Pons (tissue), 1 donor: ENCODE data around the gene HOXA11.

Experiments used
- DNase-seq: peaks from one replicate; pipeline ENCODE4 v3.0.0-alpha.2; 2016; ENCODE audit warnings: low spot score

Gene HOXA11

GRCh38 chr7:27180431-27181420, 4.3 kb downstream of the HOXA11 start:
- DNase-seq: no peak

DNA sequence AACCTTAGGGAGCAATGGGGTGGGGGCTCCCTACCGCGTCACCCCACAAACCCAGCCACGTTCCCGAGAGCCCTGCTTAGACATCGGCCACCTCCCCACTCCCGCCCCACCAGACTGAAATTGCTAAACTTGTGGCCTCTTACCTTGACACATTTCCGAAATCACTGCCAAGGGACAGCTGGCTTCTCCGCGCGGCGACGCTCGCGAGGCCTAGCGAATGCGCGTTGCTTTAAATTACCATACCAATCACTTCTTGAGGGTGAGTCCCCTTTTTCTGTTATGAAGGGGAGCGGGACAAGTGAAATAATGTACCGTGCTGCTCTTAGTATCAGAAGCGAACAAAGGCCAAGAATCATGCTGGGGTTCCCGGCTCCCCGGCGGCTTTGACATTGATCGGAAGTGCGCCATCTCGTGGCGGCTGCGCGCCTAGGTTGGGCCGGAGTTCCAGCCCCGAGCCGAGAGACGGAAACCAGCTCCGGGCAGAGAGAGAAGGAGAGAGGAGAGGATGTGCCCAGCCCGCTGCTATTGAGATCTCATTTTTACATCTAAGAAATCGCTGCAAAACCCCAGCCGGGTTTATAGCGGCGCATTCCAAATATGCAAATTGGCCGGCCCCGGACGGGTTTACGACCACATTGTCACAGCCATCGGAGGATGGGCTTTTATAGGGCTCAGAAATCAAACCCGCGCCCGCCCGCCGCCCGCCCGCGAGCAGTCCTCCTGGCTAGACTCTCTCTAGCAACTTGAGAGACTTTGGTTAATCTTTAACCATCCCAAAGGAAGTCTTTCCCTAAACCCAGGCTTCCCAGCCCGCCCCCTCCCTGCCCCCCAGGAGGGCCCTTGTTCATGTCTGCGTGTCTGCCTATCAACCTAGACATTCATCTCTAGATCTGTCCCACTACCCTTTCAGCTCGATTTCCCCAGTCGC, 5.3 kb downstream of the HOXA11 start:
- DNase-seq: no peak

DNA sequence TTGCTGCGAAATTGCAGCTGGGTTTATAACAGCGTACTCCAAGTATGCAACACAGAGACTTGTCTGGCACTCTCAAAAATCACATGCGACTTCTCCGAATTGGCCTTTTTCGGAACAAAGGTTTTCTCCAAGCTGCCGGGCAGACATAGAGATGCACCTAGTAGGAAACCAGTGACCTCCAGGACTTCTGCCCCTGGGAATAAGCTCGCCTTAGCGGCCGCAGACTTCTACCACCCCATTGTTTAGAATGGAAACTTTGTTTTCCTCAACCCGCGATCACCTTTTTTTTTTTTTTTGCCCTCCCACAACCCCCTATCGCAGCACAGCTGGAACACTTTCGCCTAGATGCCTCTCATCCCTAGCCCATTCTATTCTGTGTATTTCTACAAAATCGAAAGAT, 6.0 kb downstream of the HOXA11 start:
- no peak for DNase-seq

DNA sequence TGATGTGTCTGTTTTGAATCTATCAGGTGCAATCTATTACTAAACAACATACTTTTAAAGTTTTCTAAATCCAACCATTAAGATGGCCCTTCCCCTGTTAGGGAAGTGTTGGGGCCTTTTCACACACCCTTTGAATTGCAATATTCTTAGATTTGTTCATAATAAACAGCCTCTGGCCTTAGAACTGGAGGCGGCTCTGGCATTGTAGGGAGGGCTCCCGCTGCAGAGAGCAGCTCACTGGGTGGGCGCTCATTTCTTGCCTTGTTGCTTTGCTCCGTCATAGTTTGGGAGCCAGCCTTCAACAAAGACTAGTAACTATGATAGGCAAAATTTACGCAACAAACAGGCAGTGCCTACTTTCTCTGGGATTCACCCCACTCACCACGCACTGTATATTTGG, 6.7 kb downstream of the HOXA11 start:
- DNase-seq: no peak

GRCh38 chr7:27177795-27178320, 7.2 kb downstream of the HOXA11 start:
- no peak for DNase-seq

DNA sequence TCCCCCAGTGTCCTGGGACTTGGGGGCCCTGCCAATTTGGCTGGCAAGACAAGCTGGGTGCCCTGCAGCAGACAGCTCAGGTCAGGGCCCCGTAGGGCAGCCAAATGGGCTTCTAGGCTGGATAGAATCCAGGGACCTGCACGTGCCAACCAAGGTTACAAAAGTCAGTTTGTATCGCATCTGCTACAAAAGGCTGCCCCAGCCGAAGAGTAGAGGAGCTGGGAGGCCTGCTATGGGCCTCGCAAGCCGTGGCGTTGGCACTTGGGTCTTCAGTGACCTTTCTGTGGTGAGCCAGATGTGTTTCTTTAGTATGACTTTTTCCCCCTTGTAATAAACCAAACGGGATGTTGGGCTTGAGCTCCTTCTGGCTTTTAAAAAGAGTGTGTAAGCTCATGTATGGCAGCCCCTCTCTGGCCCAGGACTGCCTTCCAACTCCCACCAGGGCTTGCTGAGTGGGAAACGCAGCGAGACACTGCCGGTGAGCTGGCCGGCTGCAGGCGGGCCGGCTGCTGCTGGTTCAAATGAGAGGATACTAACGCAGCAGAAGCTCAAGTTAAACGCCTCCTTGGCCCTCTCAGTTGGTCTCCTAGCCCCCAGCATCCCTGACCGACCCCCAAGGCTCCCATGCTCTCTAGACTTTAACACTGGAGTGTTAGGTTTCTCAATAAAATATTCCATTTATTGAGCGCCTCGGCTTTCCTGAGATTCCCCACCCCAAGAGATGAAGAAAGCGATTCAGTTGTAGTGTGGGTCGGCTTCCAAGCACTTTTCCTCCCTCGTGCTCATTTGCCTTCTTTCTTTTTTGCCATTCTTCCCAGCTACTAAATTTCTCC, 7.9 kb downstream of the HOXA11 start:
- no peak for DNase-seq

DNA sequence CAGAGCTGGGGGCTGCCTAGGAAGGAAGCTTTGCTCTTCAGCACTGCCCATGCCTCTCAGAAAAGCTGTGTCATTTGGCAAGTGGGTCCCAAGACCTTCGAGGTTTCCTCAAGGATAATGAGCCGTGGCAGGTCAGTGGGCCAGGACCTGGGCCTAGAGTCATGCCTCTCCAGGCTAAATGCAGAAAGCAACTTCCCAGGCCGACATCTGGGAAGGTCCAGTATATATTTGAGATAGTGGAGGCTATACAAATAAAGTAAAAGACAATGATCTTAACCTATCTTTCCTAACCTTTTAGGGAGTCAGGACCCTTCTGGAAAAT, 8.5 kb downstream of the HOXA11 start:
- no peak for DNase-seq

- no peak for DNase-seq
Observed at GRCh38 chr7:27175626-27176523, 9.2 kb downstream of the HOXA11 start.

DNA sequence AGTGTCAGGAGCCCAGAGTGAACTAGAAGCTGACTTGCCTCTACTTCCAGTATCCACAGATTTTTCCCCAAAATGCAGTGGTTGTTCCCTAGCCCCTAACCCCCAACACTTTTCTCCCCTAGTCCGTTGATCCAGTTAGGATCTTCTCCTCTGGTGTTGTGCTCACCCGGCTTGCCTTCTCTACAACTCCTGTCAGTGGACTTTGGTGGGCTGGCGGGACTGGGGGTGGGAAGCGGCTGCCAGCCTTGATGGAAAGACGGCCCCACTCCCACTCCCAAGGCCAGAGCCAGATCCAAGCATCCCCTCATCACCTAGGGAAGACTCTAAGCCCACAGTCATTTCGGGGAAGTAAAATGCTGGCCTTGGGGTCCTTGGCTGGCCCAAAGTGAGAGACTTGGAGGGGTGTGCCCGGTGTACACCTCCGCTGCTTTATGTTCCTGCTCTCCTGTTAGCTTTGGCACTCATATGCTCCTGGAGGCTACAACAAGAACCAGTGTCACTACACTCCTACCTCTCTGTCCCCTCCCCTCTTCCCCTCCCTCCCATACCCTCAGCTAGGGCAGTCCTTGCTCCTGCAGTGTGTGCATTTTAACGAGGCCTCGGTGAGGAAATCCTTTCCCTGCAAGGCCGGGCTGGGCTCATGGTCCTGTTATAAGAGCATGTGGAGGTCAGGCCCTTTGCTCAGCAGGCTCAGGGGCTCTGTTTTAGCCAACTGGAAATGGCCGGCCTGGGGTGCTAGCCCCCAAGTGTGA, 10.0 kb downstream of the HOXA11 start:
- no peak for DNase-seq

- DNase-seq: no peak
Observed at GRCh38 chr7:27173956-27174873, 10.8 kb downstream of the HOXA11 start, which contains the start of gene HOXA10. Gene HOXA10 (minus strand): TSS chr7:27174320. CDS start chr7:27174306, 14 bp downstream.

GRCh38 chr7:27173511-27173955, 11.5 kb downstream of the HOXA11 start:
- DNase-seq: no peak

DNA sequence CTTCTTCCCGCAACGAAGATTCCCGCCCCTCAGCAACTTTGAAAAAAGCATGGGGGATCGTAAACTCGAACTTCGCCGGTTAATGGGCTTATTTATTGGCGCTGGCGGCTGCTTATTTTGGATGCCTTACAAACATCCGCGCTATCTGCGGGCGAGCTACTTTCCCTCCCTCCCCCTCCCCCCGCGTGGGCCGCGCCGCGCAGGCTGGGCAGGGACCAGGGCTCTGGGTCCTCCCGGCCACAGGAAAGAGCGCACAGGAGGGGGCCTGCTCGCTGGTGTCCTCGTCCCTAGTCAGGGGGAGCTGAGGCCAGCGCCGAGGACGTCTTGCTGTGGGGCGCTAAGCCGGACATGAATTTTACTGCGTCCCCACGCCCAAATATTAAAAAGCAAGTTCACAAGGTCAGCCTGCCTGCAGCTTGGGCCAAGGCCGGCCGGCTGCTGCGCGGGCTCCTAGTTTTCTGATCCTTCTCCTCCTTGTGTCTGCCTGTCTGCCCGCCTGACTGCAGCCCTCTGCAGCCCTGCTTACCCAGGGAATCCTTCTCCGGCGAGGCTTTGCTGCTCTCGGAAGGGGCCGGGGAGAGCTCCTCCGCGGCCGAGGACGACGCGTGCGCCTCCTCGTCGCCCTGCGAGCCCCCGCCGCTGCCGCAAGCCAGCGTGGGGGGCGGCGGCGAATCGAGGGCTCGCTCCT, 12.1 kb downstream of the HOXA11 start:
- no peak for DNase-seq

- DNase-seq: no peak
Observed at GRCh38 chr7:27172315-27172774, 12.7 kb downstream of the HOXA11 start.

- no peak for DNase-seq
Observed at GRCh38 chr7:27171637-27172314, 13.3 kb downstream of the HOXA11 start.

- DNase-seq: no peak
Observed at GRCh38 chr7:27171325-27171636, 13.8 kb downstream of the HOXA11 start.

- no peak for DNase-seq
Observed at GRCh38 chr7:27170426-27171324, 14.4 kb downstream of the HOXA11 start.
